Measurements from ENCODE around the gene PARD3.

Gene PARD3

GRCh38 chr10:34205452-34205851 is 609.6 kb downstream of the PARD3 start:
- TF ChIP-seq POLR2AphosphoS5 (IDR thresholded peaks at IDR 0.05; ENCODE audit: low read depth, low read length) (no peak), SIN3A (IDR thresholded peaks at IDR 0.05; ENCODE audit: borderline replicate concordance, insufficient read depth, low read length) (no peak), REST (IDR thresholded peaks at IDR 0.05; ENCODE audit: insufficient read depth in 1 of 2, low read depth in 2 of 2, low read length in 2 of 2) (no peak), FOXP2 (optimal IDR thresholded peaks at IDR 0.05; ENCODE audit: borderline replicate concordance, extremely low read depth, extremely low read length, insufficient read depth) (no peak), TAF1 (IDR thresholded peaks at IDR 0.05; ENCODE audit: borderline replicate concordance, insufficient read depth, low read length) (no peak)

GRCh38 chr10:34203966-34204630 is 611.0 kb downstream of the PARD3 start:
- no peak for TF ChIP-seq SIN3A (IDR thresholded peaks at IDR 0.05; ENCODE audit: borderline replicate concordance, insufficient read depth, low read length)
- no peak for TF ChIP-seq FOXP2 (optimal IDR thresholded peaks at IDR 0.05; ENCODE audit: borderline replicate concordance, extremely low read depth, extremely low read length, insufficient read depth)
- no peak for TF ChIP-seq POLR2AphosphoS5 (IDR thresholded peaks at IDR 0.05; ENCODE audit: low read depth, low read length)
- no peak for TF ChIP-seq REST (IDR thresholded peaks at IDR 0.05; ENCODE audit: insufficient read depth in 1 of 2, low read depth in 2 of 2, low read length in 2 of 2)
- no peak for TF ChIP-seq TAF1 (IDR thresholded peaks at IDR 0.05; ENCODE audit: borderline replicate concordance, insufficient read depth, low read length)

GRCh38 chr10:34200355-34200901 is 614.7 kb downstream of the PARD3 start:
- TF ChIP-seq FOXP2 (optimal IDR thresholded peaks at IDR 0.05; ENCODE audit: borderline replicate concordance, extremely low read depth, extremely low read length, insufficient read depth): no peak

GRCh38 chr10:34198953-34199352 is 616.1 kb downstream of the PARD3 start:
- TF ChIP-seq TAF1 (IDR thresholded peaks at IDR 0.05; ENCODE audit: borderline replicate concordance, insufficient read depth, low read length) (no peak), POLR2AphosphoS5 (IDR thresholded peaks at IDR 0.05; ENCODE audit: low read depth, low read length) (no peak), FOXP2 (optimal IDR thresholded peaks at IDR 0.05; ENCODE audit: borderline replicate concordance, extremely low read depth, extremely low read length, insufficient read depth) (no peak), REST (IDR thresholded peaks at IDR 0.05; ENCODE audit: insufficient read depth in 1 of 2, low read depth in 2 of 2, low read length in 2 of 2) (no peak), SIN3A (IDR thresholded peaks at IDR 0.05; ENCODE audit: borderline replicate concordance, insufficient read depth, low read length) (no peak)

- TF ChIP-seq SIN3A (IDR thresholded peaks at IDR 0.05; ENCODE audit: borderline replicate concordance, insufficient read depth, low read length): no peak
- no peak for TF ChIP-seq TAF1 (IDR thresholded peaks at IDR 0.05; ENCODE audit: borderline replicate concordance, insufficient read depth, low read length)
- TF ChIP-seq FOXP2 (optimal IDR thresholded peaks at IDR 0.05; ENCODE audit: borderline replicate concordance, extremely low read depth, extremely low read length, insufficient read depth): no peak
- TF ChIP-seq POLR2AphosphoS5 (IDR thresholded peaks at IDR 0.05; ENCODE audit: low read depth, low read length): no peak
- no peak for TF ChIP-seq REST (IDR thresholded peaks at IDR 0.05; ENCODE audit: insufficient read depth in 1 of 2, low read depth in 2 of 2, low read length in 2 of 2)
Observed at GRCh38 chr10:34196058-34196433, 619.0 kb downstream of the PARD3 start.
